Hepatocyte (in vitro differentiated cells): Measurements from ENCODE around the gene CLTB. TPM values are rescaled to one million over a fixed set of nuclear protein-coding genes. Genes with fewer than 3 reads are reported as not detected.

ENCODE experiments used
- DNase-seq: peaks from one replicate; pipeline ENCODE4 v3.0.0-alpha.2; 2016; ENCODE audit warnings: low spot score
- H2AFZ ChIP-seq: fragments of 200-600 bp; sonication (generic); 2 replicates; pipeline ENCODE4 v1.6.0; 2016; ENCODE audit warnings: antibody characterized with exemption, mild to moderate bottlenecking
- H3K27ac ChIP-seq: fragments of 200-600 bp; sonication (generic); 2 replicates; pipeline ENCODE4 v1.5.1; 2016; ENCODE audit warnings: mild to moderate bottlenecking
- H3K27me3 ChIP-seq: fragments of 200-600 bp; sonication (generic); 2 replicates; pipeline ENCODE4 v1.6.1; 2016
- H3K36me3 ChIP-seq: fragments of 200-600 bp; sonication (generic); replicated peaks from 2 replicates; pipeline ENCODE4 v1.5.1; 2016; ENCODE audit warnings: low read depth; ENCODE audit not compliant: insufficient read depth
- H3K4me1 ChIP-seq: fragments of 200-600 bp; sonication (generic); 2 replicates; pipeline ENCODE4 v1.5.1; 2016; ENCODE audit warnings: mild to moderate bottlenecking, moderate library complexity; ENCODE audit not compliant: insufficient read depth
- H3K4me2 ChIP-seq: fragments of 200-600 bp; sonication (generic); 2 replicates; pipeline ENCODE4 v1.6.0; 2016
- H3K4me3 ChIP-seq: fragments of 200-600 bp; sonication (generic); 2 replicates; pipeline ENCODE4 v1.5.1; 2016; ENCODE audit warnings: mild to moderate bottlenecking
- H3K79me2 ChIP-seq: fragments of 200-600 bp; sonication (generic); 2 replicates; pipeline ENCODE4 v1.6.0; 2017; ENCODE audit warnings: mild to moderate bottlenecking
- H3K9me2 ChIP-seq: fragments of 200-600 bp; sonication (generic); replicated peaks from 2 replicates; pipeline ENCODE4 v1.6.0; 2017; ENCODE audit warnings: mild to moderate bottlenecking; ENCODE audit not compliant: insufficient read depth
- H3K9me3 ChIP-seq: fragments of 200-600 bp; sonication (generic); 2 replicates; pipeline ENCODE4 v1.5.1; 2016; ENCODE audit warnings: low read depth, mild to moderate bottlenecking
- H4K20me1 ChIP-seq: fragments of 200-600 bp; sonication (generic); 2 replicates; pipeline ENCODE4 v1.6.0; 2016; ENCODE audit warnings: mild to moderate bottlenecking; ENCODE audit not compliant: insufficient read depth, poor library complexity, severe bottlenecking
- EZH2 ChIP-seq: fragments of 200-600 bp; sonication (generic); IDR thresholded peaks from 2 replicates; pipeline ENCODE4 v1.6.1; 2016; ENCODE audit warnings: antibody characterized with exemption, mild to moderate bottlenecking, borderline replicate concordance
- EZH2phosphoT487 ChIP-seq: fragments of 200-600 bp; sonication (generic); IDR thresholded peaks from one replicate; pipeline ENCODE4 v1.6.1; 2018; ENCODE audit warnings: antibody characterized with exemption, mild to moderate bottlenecking, low read depth, moderate library complexity; ENCODE audit not compliant: unreplicated experiment, severe bottlenecking
- WGBS: methylation state at CpG from one replicate; pipeline ENCODE4 v1.1.6; 2016; ENCODE audit warnings: low lambda C conversion rate; ENCODE audit errors: missing lambda C conversion rate; 5-methylcytosine and 5-hydroxymethylcytosine counted together
- polyA plus RNA-seq: library from polyadenylated mRNA; unstranded; fragments of >200 nt; fragmentation: Nextera tagmentation; extraction: Ambion mirVana; gene quantifications from 2 replicates; pipeline ENCODE4 v1.2.1, GENCODE V29; 2016
- total RNA-seq: library from RNA; depleted of rRNA; stranded (reverse); fragments of >200 nt; gene quantifications from 2 replicates; pipeline ENCODE4 v1.2.3, GENCODE V29; 2014
- TF ChIP-seq, protein P1 (sequence below): fragments of 200-600 bp; sonication (generic); IDR thresholded peaks from 2 replicates; pipeline ENCODE4 v1.5.1; 2016; ENCODE audit warnings: antibody characterized with exemption, mild to moderate bottlenecking; ENCODE audit not compliant: poor library complexity

Gene CLTB
- total and polyA plus RNA-seq, 2 experiments from 2014 or later: 131 to 284 TPM

DNA sequence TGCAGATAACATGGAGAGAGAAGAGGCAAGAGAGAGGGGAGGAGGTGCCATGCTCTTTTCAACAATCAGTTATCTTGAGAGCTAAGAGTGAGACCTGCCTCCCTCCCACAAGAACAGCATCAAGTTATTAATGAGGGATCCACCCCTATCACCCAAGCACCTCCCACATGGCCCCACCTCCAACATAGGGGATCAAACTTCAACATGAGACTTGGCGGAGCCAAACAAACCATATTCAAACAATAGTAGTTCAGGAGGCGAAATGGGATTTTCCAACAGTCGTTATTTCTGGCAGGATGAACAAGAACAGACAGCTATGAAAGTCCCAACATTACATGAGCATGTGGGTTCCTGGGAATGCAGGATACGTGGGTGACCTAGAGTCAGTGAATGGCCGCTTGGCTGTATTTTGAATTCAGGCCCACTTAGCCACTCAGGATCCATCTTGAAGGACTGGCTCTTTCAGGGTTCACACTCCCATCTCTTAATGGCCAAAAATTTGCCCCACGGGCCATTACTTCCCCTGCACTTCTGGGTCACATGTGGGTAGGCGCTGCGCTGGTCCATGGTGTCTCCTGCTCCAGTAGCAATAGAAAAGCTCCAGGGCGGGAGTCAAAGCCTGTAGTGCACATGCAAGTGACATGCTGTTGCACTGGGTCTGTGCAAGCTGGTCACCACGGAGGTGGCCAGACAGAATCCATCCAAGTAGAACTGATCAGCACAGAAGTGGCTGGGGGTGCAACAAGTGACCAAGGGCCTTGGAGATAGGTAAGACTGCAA is 24.8 kb upstream of the CLTB start:
- H2AFZ ChIP-seq: no peak overlapping the region
- TF ChIP-seq, protein P1, sequence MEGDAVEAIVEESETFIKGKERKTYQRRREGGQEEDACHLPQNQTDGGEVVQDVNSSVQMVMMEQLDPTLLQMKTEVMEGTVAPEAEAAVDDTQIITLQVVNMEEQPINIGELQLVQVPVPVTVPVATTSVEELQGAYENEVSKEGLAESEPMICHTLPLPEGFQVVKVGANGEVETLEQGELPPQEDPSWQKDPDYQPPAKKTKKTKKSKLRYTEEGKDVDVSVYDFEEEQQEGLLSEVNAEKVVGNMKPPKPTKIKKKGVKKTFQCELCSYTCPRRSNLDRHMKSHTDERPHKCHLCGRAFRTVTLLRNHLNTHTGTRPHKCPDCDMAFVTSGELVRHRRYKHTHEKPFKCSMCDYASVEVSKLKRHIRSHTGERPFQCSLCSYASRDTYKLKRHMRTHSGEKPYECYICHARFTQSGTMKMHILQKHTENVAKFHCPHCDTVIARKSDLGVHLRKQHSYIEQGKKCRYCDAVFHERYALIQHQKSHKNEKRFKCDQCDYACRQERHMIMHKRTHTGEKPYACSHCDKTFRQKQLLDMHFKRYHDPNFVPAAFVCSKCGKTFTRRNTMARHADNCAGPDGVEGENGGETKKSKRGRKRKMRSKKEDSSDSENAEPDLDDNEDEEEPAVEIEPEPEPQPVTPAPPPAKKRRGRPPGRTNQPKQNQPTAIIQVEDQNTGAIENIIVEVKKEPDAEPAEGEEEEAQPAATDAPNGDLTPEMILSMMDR: no peak
- TF ChIP-seq EZH2: no peak
- no peak for TF ChIP-seq EZH2phosphoT487
- H3K9me3 ChIP-seq: no peaks in the 10 kb centered on the region
- no peak overlapping the region for H3K4me2 ChIP-seq
- no peak overlapping the region for H3K4me3 ChIP-seq
- no peaks in the 10 kb centered on the region for H3K36me3 ChIP-seq
- H3K27ac ChIP-seq: no peak overlapping the region
- no peak for DNase-seq
- H3K79me2 ChIP-seq: no peaks in the 10 kb centered on the region
- no peaks in the 10 kb centered on the region for H3K27me3 ChIP-seq
- 81% methylated on average over 10 of the region's 10 CpGs for WGBS
- H3K4me1 ChIP-seq: no peaks in the 10 kb centered on the region
- no peaks in the 10 kb centered on the region for H4K20me1 ChIP-seq
- no peaks in the 10 kb centered on the region for H3K9me2 ChIP-seq

DNA sequence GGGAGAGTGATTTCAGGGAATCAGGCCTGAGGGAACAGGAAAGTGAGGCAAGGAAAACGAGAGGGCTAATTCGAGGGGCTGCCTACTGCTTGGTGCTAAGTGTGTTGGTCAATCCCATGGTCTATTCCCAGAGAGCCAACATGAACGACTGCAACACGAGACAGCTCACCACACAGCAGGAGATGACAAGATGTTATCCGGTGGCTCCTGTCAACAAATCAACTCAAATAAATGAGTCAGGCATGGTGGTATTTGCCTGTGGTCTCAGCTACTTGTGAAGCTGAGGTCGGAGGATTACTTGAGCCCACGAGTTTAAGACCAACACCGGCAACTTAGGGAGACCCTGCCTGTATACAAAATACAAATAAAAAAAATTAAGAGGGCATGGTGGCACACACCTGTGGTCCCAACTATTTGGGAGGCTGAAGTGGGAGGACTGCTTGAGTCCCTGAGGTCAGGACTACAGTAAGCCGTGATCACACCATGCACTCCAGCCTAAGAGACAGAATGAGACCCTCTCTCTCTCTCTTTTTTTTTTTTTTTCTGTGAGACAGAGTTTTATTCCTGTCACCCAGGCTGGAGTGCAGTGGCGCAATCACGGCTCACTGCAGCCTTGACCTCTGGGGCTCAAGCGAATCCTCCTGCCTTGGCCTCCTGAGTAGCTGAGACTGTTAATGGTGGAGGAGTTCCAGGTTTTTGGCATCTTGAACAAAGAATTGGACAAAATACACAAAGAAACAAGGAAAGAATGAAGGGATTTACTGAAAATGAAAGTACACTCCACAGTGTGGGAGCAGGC is 22.8 kb upstream of the CLTB start:
- no peaks in the 10 kb centered on the region for H3K27me3 ChIP-seq
- DNase-seq: no peak
- no peaks in the 10 kb centered on the region for H3K79me2 ChIP-seq
- TF ChIP-seq EZH2phosphoT487 (no peak), EZH2 (no peak)
- TF ChIP-seq, protein P1: no peak
- no peak overlapping the region for H3K4me3 ChIP-seq
- H4K20me1 ChIP-seq: no peaks in the 10 kb centered on the region
- no peak overlapping the region for H3K27ac ChIP-seq
- no peaks in the 10 kb centered on the region for H3K9me3 ChIP-seq
- H3K4me1 ChIP-seq: no peaks in the 10 kb centered on the region
- no peaks in the 10 kb centered on the region for H3K9me2 ChIP-seq
- 57% methylated on average over 12 of the region's 12 CpGs for WGBS
- H2AFZ ChIP-seq: no peak overlapping the region
- H3K4me2 ChIP-seq: no peak overlapping the region
- no peaks in the 10 kb centered on the region for H3K36me3 ChIP-seq

DNA sequence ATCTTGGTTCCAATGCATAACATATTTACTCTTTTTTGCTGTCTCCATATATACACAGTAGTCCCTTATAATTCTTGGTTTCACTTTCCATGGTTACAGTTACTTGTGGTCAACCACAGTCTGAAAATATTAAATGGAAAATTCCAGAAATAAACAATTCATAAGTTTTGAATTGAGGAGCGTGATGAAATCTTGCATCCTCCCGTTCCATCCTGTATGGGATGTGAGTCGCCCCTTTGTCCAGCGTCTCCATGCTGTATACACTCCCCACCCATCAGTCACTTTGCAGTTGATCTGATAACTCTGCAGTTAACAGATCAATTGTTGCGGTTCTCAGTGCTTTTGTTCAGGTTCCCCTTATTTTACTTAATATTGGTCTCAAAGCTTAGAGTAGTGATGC is 20.3 kb upstream of the CLTB start:
- H3K9me3 ChIP-seq: no peaks in the 10 kb centered on the region
- no peaks in the 10 kb centered on the region for H3K27me3 ChIP-seq
- H3K27ac ChIP-seq: no peak overlapping the region
- no peak for DNase-seq
- H3K4me3 ChIP-seq: no peak overlapping the region
- TF ChIP-seq EZH2 (no peak), EZH2phosphoT487 (no peak)
- TF ChIP-seq, protein P1: no peak
- H2AFZ ChIP-seq: no peak overlapping the region
- no peaks in the 10 kb centered on the region for H3K36me3 ChIP-seq
- WGBS: 68% methylated on average over 5 of the region's 5 CpGs
- no peaks in the 10 kb centered on the region for H3K79me2 ChIP-seq
- no peaks in the 10 kb centered on the region for H4K20me1 ChIP-seq
- H3K4me2 ChIP-seq: no peak overlapping the region
- no peaks in the 10 kb centered on the region for H3K4me1 ChIP-seq
- no peaks in the 10 kb centered on the region for H3K9me2 ChIP-seq
